ENCODE results near the gene KIAA0040. TPM values are rescaled to one million over a fixed set of nuclear protein-coding genes. Genes with fewer than 3 reads are reported as not detected.

Gene KIAA0040
- total RNA-seq, 1 donor from 2014 or later, result 44.8 TPM

- Histone ChIP-seq H3K4me3 (no peak overlapping the region), H3K27ac (no peak overlapping the region), H3K4me1 (peaks cover 7% of the 10 kb centered on the region), H3K9me3 (no peaks in the 10 kb centered on the region), H3K27me3 (no peaks in the 10 kb centered on the region), H3K36me3 (peaks cover 72% of the 10 kb centered on the region)
- no peak for ATAC-seq
- no peak for TF ChIP-seq CTCF (IDR thresholded peaks at IDR 0.05)
- no peak for DNase-seq
- intact Hi-C loops (cut with DNase I), result no loop called here
Measured at GRCh38 chr1:175164751-175165150, 27.8 kb downstream of the KIAA0040 start.

GRCh38 chr1:175163702-175164101 is 28.9 kb downstream of the KIAA0040 start:
- TF ChIP-seq CTCF (IDR thresholded peaks at IDR 0.05), result no peak
- Histone ChIP-seq H3K4me1 (no peaks in the 10 kb centered on the region), H3K9me3 (no peaks in the 10 kb centered on the region), H3K36me3 (peaks cover 78% of the 10 kb centered on the region), H3K27me3 (no peaks in the 10 kb centered on the region), H3K27ac (no peak overlapping the region), H3K4me3 (no peak overlapping the region)
- ATAC-seq (no peak), DNase-seq (no peak)
- intact Hi-C loops (cut with DNase I), result no loop called here

GRCh38 chr1:175162955-175163354 is 29.6 kb downstream of the KIAA0040 start:
- ATAC-seq (no peak), DNase-seq (no peak)
- intact Hi-C loops (cut with DNase I), result no loop called here
- no peak overlapping the region for H3K4me3 ChIP-seq
- no peaks in the 10 kb centered on the region for H3K4me1 ChIP-seq
- no peaks in the 10 kb centered on the region for H3K27me3 ChIP-seq
- no peaks in the 10 kb centered on the region for H3K9me3 ChIP-seq
- TF ChIP-seq CTCF (IDR thresholded peaks at IDR 0.05), result no peak
- peaks cover 82% of the 10 kb centered on the region for H3K36me3 ChIP-seq
- H3K27ac ChIP-seq, result no peak overlapping the region

GRCh38 chr1:175158170-175158591 is 34.4 kb downstream of the KIAA0040 start:
- peaks cover 44% of the 10 kb centered on the region for H3K36me3 ChIP-seq
- no peak for ATAC-seq
- intact Hi-C loops (cut with DNase I), result loop anchor here (5.0 kb wide), 2 partner anchors 34 to 64 kb away; partner anchors contain the start of gene KIAA0040

DNA sequence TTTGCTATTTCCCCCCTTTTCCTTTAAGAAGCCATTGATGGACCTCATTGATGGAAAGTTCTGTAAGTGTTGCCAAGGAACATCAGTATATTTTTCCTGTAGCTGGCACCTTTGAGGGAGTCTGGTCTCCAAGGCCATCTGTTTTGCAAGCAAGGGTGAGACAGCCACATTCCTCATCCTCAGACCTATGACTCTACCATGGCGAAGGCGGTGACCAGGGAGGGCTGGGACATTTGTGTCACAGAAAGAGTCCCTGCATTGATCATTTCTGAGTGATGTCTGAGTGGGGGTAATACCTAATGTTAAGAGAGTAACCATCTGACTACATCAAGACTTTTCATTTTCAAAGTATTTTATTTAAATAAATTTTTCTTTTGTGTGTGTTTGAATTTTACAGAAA is 35.4 kb downstream of the KIAA0040 start:
- Histone ChIP-seq H3K27ac (no peak overlapping the region), H3K27me3 (peaks cover 4% of the 10 kb centered on the region), H3K4me3 (no peak overlapping the region), H3K36me3 (peaks cover 34% of the 10 kb centered on the region), H3K9me3 (no peaks in the 10 kb centered on the region), H3K4me1 (peaks cover 3% of the 10 kb centered on the region)
- no peak for DNase-seq
- intact Hi-C loops (cut with DNase I), result loop anchor here (5.0 kb wide), 2 partner anchors 35 to 65 kb away; partner anchors contain the start of gene KIAA0040
- ATAC-seq, result no peak
- no peak for TF ChIP-seq CTCF (IDR thresholded peaks at IDR 0.05)

More at GRCh38 chr1:175158170-175158591, 34.4 kb downstream of the KIAA0040 start:
- Histone ChIP-seq H3K9me3 (no peaks in the 10 kb centered on the region), H3K4me1 (no peaks in the 10 kb centered on the region), H3K27me3 (peaks cover 4% of the 10 kb centered on the region), H3K4me3 (no peak overlapping the region), H3K27ac (no peak overlapping the region)
- TF ChIP-seq CTCF (IDR thresholded peaks at IDR 0.05), result no peak
- DNase-seq, result no peak

DNA sequence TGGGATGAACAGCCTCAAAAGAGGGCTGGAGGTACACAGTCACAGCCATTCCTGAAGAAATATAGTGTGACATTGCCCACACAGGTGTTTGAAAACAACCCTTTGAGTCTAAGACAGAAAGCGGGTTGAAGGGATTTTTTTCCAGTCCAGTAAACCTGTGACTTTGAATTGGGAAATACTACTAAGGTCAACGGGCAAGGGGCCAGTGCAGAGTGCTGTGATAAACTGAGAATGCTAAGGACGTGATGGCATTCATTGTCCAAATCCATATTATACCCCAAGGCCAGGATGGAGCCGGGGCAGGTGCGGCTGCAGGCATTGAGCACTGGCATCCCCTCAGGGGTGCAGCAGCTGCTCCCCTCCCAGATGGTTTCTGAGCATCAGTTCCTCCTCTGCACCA is 36.6 kb downstream of the KIAA0040 start:
- no peaks in the 10 kb centered on the region for H3K9me3 ChIP-seq
- H3K4me1 ChIP-seq, result peaks cover 4% of the 10 kb centered on the region
- DNase-seq (no peak), ATAC-seq (no peak)
- no peak for TF ChIP-seq CTCF (IDR thresholded peaks at IDR 0.05)
- H3K27ac ChIP-seq, result no peak overlapping the region
- peaks cover 4% of the 10 kb centered on the region for H3K27me3 ChIP-seq
- H3K36me3 ChIP-seq, result peaks cover 22% of the 10 kb centered on the region
- H3K4me3 ChIP-seq, result no peak overlapping the region
- intact Hi-C loops (cut with DNase I), result loop anchor here (5.0 kb wide), 2 partner anchors 36 to 66 kb away; partner anchors contain the start of gene KIAA0040
